GM12878 (cell line): ENCODE measurements around the gene NUP85. TPM values are rescaled to one million over a fixed set of nuclear protein-coding genes. Genes with fewer than 3 reads are reported as not detected.

Experiments used
- BCL11A ChIP-seq: IDR thresholded peaks from 2 replicates; pipeline ENCODE4 v1.6.1; 2011; ENCODE audit warnings: low read depth, low read length
- BHLHE40 ChIP-seq, 2 experiments: fragments of 450-650 bp in 1 of 2; IDR thresholded peaks; 2 replicates each; pipeline ENCODE4 v1.6.1; 2011 to 2017; ENCODE audit warnings: low read depth in 2 of 2, borderline replicate concordance in 1 of 2, improper control_type of control experiment in 1 of 2, low read length in 1 of 2, mild to moderate bottlenecking in 1 of 2
- GATAD2B ChIP-seq: fragments of 450-650 bp; conservative IDR thresholded peaks from 2 replicates; pipeline ENCODE4 v1.6.1; 2017; ENCODE audit warnings: low read depth, mild to moderate bottlenecking, moderate library complexity
- HDAC6 ChIP-seq: fragments of 200-600 bp; sonication (generic); IDR thresholded peaks from one replicate; pipeline ENCODE4 v1.8.0; 2017; ENCODE audit warnings: antibody characterized with exemption; ENCODE audit not compliant: unreplicated experiment
- LARP7 ChIP-seq: fragments of 450-650 bp; IDR thresholded peaks from 2 replicates; pipeline ENCODE4 v1.6.1; 2017; ENCODE audit warnings: mild to moderate bottlenecking
- MEF2B ChIP-seq: fragments of 450-650 bp; IDR thresholded peaks from 2 replicates; pipeline ENCODE4 v1.6.1; 2018; ENCODE audit warnings: mild to moderate bottlenecking, moderate library complexity; ENCODE audit not compliant: partially characterized antibody, poor library complexity, severe bottlenecking
- MTA2 ChIP-seq: fragments of 450-650 bp; IDR thresholded peaks from 2 replicates; pipeline ENCODE4 v1.6.1; 2016; ENCODE audit warnings: low read depth, mild to moderate bottlenecking, moderate library complexity
- MYC ChIP-seq: IDR thresholded peaks from 2 replicates; pipeline ENCODE4 v1.6.1; 2011; ENCODE audit warnings: mild to moderate bottlenecking, low read length, moderate library complexity, inconsistent platforms; ENCODE audit not compliant: insufficient read depth, insufficient replicate concordance, insufficient read length, severe bottlenecking
- NR2F1 ChIP-seq: fragments of 450-650 bp; conservative IDR thresholded peaks from 2 replicates; pipeline ENCODE4 v1.6.1; 2017; ENCODE audit warnings: mild to moderate bottlenecking
- PAX5 ChIP-seq: IDR thresholded peaks from 2 replicates; pipeline ENCODE4 v1.6.1; 2011; ENCODE audit warnings: low read depth, low read length, borderline replicate concordance
- SMAD1 ChIP-seq: fragments of 450-650 bp; IDR thresholded peaks from 2 replicates; pipeline ENCODE4 v1.6.1; 2018; ENCODE audit warnings: mild to moderate bottlenecking, low read depth; ENCODE audit not compliant: partially characterized antibody
- SMAD5 ChIP-seq: IDR thresholded peaks from 2 replicates; pipeline ENCODE4 v1.6.1; 2016; ENCODE audit warnings: antibody characterized with exemption, low read depth
- WRNIP1 ChIP-seq: IDR thresholded peaks from 2 replicates; pipeline ENCODE4 v1.6.1; 2011; ENCODE audit warnings: low read depth, low read length, improper control_type of control experiment, borderline replicate concordance
- ZZZ3 ChIP-seq: IDR thresholded peaks from 2 replicates; pipeline ENCODE4 v1.6.1; 2011; ENCODE audit warnings: low read depth; ENCODE audit not compliant: control insufficient read depth, insufficient read length
- polyA plus RNA-seq, 11 experiments: library from polyadenylated mRNA; depleted of rRNA in 4 of 11; unstranded in 6 of 11; stranded (reverse) in 5 of 11; fragments of >200 nt; fragmentation: Nextera tagmentation in 4 of 11; fragmentation: Illumina TruSeq in 1 of 11; extraction: Ambion mirVana in 4 of 11; extraction: Trizol in 1 of 11; gene quantifications; 1 replicate in 1 of 11; 2 replicates in 10 of 11; pipeline versions ENCODE4 v1.2.1 to v1.2.3, GENCODE V29; 2011 to 2016; ENCODE audit warnings: inconsistent platforms in 2 of 11, missing spikeins in 2 of 11, low read depth in 1 of 11
- total RNA-seq, 4 experiments: library from RNA; depleted of rRNA in 3 of 4; stranded (reverse); fragments of >200 nt in 3 of 4; fragmentation: Illumina TruSeq in 1 of 4; extraction: Trizol in 1 of 4; gene quantifications; 2 replicates each; pipeline versions ENCODE4 v1.2.1 to v1.2.3, GENCODE V29; 2013 to 2021
- TF ChIP-seq, protein P1 (sequence below): fragments of 450-650 bp; IDR thresholded peaks from 2 replicates; pipeline ENCODE4 v1.6.1; 2017; ENCODE audit warnings: mild to moderate bottlenecking, moderate library complexity
- TF ChIP-seq, protein P2 (sequence below): fragments of 450-650 bp; IDR thresholded peaks from 2 replicates; pipeline ENCODE4 v1.6.1; 2018; ENCODE audit warnings: borderline replicate concordance, mild to moderate bottlenecking; ENCODE audit not compliant: partially characterized antibody
- TF ChIP-seq, protein P3 (sequence below): IDR thresholded peaks from 2 replicates; pipeline ENCODE4 v1.6.1; 2012; ENCODE audit warnings: low read depth, low read length, improper control_type of control experiment
- TF ChIP-seq, protein P4 (sequence below): fragments of 450-650 bp; IDR thresholded peaks from 2 replicates; pipeline ENCODE4 v1.6.1; 2017; ENCODE audit warnings: antibody characterized with exemption, mild to moderate bottlenecking, moderate library complexity

Gene NUP85
- total and polyA plus RNA-seq, 10 of the 15 experiments (the other 5 are each of a cell fraction or from before 2014, with no cell fraction given) = 54.0 to 135 (median 95.4) TPM

DNA sequence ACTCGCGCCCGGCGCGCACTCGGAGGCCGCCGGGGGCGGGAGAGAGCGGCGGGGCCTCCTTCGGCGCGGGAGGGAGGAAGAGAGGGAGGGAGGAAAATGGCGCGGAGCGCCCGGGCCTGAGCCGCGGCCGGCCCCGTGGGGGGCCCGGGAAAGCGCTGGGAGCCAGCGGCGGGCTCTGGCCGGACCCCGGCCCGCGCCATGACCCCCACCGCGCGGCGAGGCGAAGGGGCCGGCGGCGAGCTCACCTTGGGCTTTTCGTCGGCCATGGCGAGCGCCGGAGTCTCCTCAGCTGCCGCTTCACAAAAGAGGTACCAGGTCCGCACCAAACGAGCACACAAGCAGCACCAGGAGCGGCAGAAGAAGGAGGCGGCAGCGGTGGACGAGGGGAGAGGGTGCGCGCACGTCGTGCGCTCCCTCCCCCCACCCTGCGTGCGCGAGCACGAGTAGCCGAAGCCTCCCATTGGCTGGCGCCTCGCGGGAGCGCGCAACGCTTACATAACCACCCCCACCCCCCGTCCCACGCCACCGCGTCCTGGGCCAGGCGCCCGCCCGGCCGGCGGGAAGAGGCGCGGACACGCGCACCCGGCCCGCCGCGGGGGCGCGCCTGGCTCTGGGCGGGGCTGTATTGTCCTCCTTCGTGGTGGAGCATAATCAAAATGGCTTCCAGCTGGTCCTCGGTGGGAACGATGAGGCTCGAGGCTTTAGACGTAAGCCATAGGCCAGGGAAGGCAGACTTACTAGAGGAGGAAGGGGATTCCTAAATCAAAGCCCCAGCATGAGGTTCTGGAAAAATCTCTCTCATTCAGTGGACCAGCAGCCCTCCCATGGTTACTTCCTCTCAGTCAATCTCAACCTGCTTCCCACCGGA is 22.7 kb upstream of the NUP85 start, which contains the start of gene SUMO2 (continued):
- TF ChIP-seq, protein P1, sequence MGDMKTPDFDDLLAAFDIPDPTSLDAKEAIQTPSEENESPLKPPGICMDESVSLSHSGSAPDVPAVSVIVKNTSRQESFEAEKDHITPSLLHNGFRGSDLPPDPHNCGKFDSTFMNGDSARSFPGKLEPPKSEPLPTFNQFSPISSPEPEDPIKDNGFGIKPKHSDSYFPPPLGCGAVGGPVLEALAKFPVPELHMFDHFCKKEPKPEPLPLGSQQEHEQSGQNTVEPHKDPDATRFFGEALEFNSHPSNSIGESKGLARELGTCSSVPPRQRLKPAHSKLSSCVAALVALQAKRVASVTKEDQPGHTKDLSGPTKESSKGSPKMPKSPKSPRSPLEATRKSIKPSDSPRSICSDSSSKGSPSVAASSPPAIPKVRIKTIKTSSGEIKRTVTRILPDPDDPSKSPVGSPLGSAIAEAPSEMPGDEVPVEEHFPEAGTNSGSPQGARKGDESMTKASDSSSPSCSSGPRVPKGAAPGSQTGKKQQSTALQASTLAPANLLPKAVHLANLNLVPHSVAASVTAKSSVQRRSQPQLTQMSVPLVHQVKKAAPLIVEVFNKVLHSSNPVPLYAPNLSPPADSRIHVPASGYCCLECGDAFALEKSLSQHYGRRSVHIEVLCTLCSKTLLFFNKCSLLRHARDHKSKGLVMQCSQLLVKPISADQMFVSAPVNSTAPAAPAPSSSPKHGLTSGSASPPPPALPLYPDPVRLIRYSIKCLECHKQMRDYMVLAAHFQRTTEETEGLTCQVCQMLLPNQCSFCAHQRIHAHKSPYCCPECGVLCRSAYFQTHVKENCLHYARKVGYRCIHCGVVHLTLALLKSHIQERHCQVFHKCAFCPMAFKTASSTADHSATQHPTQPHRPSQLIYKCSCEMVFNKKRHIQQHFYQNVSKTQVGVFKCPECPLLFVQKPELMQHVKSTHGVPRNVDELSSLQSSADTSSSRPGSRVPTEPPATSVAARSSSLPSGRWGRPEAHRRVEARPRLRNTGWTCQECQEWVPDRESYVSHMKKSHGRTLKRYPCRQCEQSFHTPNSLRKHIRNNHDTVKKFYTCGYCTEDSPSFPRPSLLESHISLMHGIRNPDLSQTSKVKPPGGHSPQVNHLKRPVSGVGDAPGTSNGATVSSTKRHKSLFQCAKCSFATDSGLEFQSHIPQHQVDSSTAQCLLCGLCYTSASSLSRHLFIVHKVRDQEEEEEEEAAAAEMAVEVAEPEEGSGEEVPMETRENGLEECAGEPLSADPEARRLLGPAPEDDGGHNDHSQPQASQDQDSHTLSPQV = peak; percentile 87; the same call in 1 of the 2 replicates
- TF ChIP-seq MYC = no peak
- no peak for TF ChIP-seq PAX5
- no peak for TF ChIP-seq SMAD1
- TF ChIP-seq ZZZ3 = no peak
- peak in 1 of 2 experiments; percentile 14; a peak in 1 of 4 replicates for TF ChIP-seq BHLHE40 (IDR thresholded peaks at IDR 0.05; ENCODE audit: borderline replicate concordance in 1 of 2, low read depth in 2 of 2, low read length in 1 of 2)
- TF ChIP-seq LARP7 = peak; percentile 75; the same call in 1 of the 2 replicates
- peak; percentile 47; the same call in 1 of the 2 replicates for TF ChIP-seq NR2F1
- TF ChIP-seq HDAC6 = no peak
- TF ChIP-seq MTA2 = no peak
- TF ChIP-seq, protein P2, sequence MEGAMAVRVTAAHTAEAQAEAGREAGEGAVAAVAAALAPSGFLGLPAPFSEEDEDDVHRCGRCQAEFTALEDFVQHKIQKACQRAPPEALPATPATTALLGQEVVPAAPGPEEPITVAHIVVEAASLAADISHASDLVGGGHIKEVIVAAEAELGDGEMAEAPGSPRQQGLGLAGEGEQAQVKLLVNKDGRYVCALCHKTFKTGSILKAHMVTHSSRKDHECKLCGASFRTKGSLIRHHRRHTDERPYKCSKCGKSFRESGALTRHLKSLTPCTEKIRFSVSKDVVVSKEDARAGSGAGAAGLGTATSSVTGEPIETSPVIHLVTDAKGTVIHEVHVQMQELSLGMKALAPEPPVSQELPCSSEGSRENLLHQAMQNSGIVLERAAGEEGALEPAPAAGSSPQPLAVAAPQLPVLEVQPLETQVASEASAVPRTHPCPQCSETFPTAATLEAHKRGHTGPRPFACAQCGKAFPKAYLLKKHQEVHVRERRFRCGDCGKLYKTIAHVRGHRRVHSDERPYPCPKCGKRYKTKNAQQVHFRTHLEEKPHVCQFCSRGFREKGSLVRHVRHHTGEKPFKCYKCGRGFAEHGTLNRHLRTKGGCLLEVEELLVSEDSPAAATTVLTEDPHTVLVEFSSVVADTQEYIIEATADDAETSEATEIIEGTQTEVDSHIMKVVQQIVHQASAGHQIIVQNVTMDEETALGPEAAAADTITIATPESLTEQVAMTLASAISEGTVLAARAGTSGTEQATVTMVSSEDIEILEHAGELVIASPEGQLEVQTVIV = no peak
- TF ChIP-seq, protein P3, sequence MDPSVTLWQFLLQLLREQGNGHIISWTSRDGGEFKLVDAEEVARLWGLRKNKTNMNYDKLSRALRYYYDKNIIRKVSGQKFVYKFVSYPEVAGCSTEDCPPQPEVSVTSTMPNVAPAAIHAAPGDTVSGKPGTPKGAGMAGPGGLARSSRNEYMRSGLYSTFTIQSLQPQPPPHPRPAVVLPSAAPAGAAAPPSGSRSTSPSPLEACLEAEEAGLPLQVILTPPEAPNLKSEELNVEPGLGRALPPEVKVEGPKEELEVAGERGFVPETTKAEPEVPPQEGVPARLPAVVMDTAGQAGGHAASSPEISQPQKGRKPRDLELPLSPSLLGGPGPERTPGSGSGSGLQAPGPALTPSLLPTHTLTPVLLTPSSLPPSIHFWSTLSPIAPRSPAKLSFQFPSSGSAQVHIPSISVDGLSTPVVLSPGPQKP = no peak
- TF ChIP-seq SMAD5 = peak; percentile 72; the same call in 1 of the 2 replicates
- no peak for TF ChIP-seq BCL11A
- TF ChIP-seq WRNIP1 = no peak
- TF ChIP-seq, protein P4, sequence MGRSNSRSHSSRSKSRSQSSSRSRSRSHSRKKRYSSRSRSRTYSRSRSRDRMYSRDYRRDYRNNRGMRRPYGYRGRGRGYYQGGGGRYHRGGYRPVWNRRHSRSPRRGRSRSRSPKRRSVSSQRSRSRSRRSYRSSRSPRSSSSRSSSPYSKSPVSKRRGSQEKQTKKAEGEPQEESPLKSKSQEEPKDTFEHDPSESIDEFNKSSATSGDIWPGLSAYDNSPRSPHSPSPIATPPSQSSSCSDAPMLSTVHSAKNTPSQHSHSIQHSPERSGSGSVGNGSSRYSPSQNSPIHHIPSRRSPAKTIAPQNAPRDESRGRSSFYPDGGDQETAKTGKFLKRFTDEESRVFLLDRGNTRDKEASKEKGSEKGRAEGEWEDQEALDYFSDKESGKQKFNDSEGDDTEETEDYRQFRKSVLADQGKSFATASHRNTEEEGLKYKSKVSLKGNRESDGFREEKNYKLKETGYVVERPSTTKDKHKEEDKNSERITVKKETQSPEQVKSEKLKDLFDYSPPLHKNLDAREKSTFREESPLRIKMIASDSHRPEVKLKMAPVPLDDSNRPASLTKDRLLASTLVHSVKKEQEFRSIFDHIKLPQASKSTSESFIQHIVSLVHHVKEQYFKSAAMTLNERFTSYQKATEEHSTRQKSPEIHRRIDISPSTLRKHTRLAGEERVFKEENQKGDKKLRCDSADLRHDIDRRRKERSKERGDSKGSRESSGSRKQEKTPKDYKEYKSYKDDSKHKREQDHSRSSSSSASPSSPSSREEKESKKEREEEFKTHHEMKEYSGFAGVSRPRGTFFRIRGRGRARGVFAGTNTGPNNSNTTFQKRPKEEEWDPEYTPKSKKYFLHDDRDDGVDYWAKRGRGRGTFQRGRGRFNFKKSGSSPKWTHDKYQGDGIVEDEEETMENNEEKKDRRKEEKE = 0 out of 2 replicates have a peak, but pooled peaks have one; percentile 46
- no peak for TF ChIP-seq MEF2B
- TF ChIP-seq GATAD2B = peak; percentile 77; the same call in 1 of the 2 replicates
